Fibroblast of skin of abdomen (primary cell): Measurements from ENCODE around the gene PPP2R2C.

ENCODE experiments used
- DNase-seq: peaks from one replicate; pipeline ENCODE4 v3.0.0-alpha.2; 2013

PPP2R2C gene

DNA sequence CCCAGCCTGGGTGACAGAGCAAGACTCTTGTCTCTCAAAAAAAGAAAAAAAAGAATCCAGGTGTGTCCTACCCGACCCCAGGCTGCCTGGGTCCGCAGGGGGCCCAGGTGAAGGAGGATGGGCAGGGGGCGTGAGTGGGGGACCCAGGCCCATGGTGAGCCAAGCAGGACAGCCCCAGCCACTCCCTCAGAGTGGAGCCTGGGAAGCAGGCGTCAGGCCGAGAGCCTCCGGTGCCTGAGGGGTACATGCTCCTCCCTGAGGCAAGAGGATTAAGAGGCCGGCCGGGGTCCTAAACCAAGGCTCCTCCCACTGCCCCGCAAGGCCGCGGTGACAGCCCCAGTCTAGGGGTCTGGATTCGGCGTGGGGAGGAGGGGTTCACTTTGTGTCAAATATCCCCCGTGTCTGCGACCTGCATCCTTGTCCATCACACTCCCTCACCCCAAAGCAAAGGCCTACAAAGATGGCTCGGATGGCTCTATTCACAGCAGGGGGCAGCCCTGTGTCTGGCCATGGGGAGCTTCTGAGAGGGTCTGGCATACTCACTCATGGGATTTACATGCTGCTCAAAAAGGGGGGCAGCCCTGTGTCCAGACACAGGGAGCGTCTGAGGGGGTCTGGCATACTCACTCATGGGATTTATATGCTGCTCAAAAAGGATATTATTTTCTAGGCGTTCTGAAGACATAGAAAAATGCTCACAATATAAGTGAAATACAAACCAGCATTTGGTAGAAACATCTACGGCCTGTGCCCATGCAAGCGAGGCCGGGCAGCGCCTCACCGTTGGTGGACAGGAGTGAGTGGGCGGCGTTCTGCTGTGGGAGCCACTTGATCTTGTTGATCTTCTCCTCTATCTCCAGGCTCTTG lies 94.6 kb downstream of the PPP2R2C start:
- no peak for DNase-seq

- no peak for DNase-seq
Observed at GRCh38 chr4:6375620-6376295, 96.7 kb downstream of the PPP2R2C start.

GRCh38 chr4:6374575-6374974 lies 97.8 kb downstream of the PPP2R2C start:
- DNase-seq = no peak

- no peak for DNase-seq
Observed at GRCh38 chr4:6373541-6374410, 98.6 kb downstream of the PPP2R2C start.

DNA sequence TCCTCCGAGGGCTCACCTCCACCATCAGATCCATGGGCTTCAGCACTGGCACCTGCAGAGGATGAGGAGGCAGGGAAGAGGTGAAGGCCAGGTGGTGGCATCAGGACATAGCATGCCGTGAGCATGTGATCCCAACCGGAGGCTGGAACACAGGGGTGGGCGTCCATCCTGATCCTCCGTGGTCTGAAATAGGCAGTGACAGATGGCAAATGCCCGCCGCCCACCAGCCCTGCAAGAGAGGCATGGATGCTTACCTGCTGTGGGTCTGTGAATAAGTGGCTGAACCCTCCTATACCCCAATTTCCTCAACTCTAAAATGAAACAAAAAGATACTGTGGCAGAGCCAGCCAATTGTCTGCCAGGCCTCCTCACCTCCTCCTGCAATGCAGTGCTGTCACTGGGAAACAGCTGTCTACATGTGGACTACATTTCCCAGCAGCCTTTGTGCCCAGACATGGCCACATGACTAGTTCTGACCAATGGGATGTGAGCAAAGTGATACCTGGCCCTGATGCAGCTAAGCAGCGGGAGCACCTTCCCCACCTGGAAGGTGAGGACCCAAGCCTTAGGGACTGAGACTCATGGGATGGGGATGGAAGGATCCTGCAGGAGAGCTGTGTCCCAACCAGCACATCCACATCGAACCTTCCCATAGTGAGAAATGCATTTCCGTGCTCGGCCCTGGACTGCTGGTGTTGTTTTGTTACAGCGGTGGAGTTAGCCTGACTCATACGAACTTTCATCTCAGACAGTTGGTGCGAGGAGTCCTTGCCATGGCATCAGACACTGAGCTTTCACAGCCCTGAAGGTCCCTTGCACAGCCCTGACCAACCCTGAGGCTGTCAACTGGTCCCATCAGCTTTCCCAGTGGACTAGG lies 99.5 kb downstream of the PPP2R2C start:
- DNase-seq = no peak

- no peak for DNase-seq
Observed at GRCh38 chr4:6371812-6372211, 100.6 kb downstream of the PPP2R2C start.

GRCh38 chr4:6371271-6371670 lies 101.1 kb downstream of the PPP2R2C start:
- DNase-seq = no peak

GRCh38 chr4:6369924-6370645 lies 102.3 kb downstream of the PPP2R2C start:
- no peak for DNase-seq

DNA sequence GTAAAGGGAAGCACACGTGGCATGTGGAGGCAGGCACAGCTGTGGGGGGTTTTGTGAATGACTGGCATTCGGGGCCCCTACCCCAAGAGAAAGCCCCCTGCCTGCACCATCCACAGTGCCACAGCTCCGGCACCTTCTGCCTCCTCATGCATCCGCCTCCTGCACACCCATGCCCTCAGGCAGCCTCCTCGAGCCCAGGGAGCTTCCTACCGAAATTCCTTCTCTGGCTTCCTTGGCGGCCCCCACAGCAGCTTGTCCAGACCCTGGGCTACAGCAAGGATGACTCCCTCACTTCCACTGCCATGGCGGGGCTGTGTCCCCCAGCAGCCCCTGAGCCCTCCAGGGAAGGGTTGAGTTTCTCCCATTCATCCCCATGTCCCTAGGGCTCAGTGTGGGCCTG lies 102.9 kb downstream of the PPP2R2C start:
- DNase-seq = no peak

DNA sequence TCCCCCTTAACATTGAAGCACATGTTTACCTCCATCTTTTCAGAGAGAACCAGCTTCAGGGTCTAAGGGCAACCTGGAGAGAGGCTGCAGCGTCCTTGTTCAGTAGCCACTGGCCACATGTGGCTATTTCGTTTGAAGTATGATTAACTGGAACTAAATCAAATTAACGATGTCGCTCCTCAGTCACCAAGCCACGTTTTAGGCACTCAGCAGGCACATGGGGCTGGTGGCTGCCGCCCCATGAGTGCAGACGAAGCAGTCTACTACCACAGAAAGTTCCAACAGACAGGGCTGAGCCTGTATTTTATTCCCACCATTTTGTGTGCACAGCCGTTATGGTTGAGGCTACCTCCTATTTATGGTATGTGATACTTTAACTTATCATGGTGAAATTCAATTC lies 103.4 kb downstream of the PPP2R2C start:
- DNase-seq = no peak

- no peak for DNase-seq
Observed at GRCh38 chr4:6368601-6369000, 103.8 kb downstream of the PPP2R2C start.

DNA sequence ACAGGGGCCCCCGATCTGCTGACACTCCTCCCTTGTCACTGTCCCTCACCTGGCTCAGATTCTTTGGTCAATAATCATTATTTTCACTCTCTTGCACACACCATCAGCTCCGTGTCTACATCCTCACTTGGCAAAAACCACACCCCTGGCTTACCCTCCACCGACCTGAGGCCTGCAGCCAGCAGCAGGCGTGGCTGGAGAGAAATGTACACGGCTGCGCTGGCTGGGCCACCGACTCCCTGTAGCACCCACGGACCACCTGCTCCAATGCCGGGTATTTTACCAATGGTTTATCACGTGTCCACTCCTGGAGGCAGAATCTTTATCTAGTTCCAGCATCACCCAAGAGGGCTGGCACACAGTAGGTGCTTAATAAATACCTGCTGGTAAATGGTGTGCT lies 104.3 kb downstream of the PPP2R2C start:
- DNase-seq = no peak

- no peak for DNase-seq
Observed at GRCh38 chr4:6367371-6367851, 105.0 kb downstream of the PPP2R2C start.

DNA sequence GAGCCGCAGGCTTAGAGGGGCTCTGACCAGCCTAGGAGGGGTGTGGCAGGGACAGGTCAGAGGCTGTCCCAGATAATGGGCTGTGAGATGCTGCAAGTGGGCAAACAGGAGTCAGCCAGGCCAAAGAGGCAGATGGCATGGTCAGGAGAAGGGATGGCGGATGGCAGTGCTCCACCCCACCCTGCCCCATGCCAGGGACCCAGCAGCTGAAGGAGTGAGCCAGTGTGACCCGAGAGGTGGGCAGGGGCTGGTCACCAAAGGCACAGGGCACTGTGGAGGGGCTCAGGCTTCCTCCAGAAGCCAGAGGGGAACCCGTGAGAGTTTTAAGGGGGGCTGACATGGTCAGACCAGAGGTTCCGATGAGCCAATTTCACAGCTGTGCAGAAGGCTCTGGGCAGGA lies 105.8 kb downstream of the PPP2R2C start:
- no peak for DNase-seq

GRCh38 chr4:6365545-6366086 lies 106.8 kb downstream of the PPP2R2C start:
- no peak for DNase-seq

DNA sequence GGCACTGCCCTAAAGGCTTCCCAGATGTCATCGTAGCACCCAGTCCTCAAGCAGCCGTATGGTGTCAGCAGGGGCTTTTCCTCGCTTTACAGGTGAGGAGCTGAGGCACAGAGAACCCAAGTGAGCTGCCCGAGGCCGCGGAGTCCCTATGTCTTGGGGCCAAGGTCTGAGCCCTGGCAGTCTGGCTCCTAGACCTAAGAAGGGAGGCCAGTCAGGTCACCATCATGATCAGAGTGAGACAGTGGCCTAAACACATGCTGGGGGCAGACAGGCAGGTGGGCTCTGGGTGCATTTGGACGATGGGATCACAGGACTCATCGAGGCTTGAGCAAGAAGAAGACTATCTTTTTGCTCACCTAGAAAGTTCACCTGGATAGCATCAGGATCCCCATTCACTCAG lies 107.8 kb downstream of the PPP2R2C start:
- DNase-seq = no peak

GRCh38 chr4:6364146-6364545 lies 108.3 kb downstream of the PPP2R2C start:
- DNase-seq = no peak

- peak; percentile 16 for DNase-seq
Observed at GRCh38 chr4:6362896-6363295, 109.5 kb downstream of the PPP2R2C start.

- DNase-seq = no peak
Observed at GRCh38 chr4:6362243-6362885, 110.0 kb downstream of the PPP2R2C start.

- DNase-seq = no peak
Observed at GRCh38 chr4:6361076-6361784, 111.2 kb downstream of the PPP2R2C start.
